PC-9 (cell line): ENCODE measurements around the gene SPATA1. TPM values are rescaled to one million over a fixed set of nuclear protein-coding genes. Genes with fewer than 3 reads are reported as not detected.

Experiments used
- BruUV-seq: library from RNA; stranded (reverse); fragments of 400-500 nt; replicated peaks from 2 replicates; lab custom pipeline; 2021; lab: Mats Ljungman, UMichigan
- CTCF ChIA-PET: fragments of 300-600 bp; sonication (Branson Sonifier 250); formaldehyde crosslinking; loops from one replicate; lab custom pipeline; 2022; ENCODE audit warnings: antibody characterized with exemption; lab: Charles Lee
- POLR2A ChIA-PET: fragments of 300-600 bp; sonication (Branson Sonifier 250); formaldehyde crosslinking; loops from one replicate; lab custom pipeline; 2022; ENCODE audit warnings: antibody characterized with exemption; ENCODE audit not compliant: unreplicated experiment; lab: Charles Lee
- DNase-seq, 2 experiments: peaks; one replicate each; pipeline versions ENCODE4 v3.0.0 to v3.0.0-alpha.2; 2015 to 2022; ENCODE audit warnings: mixed read lengths in 1 of 2
- H2AFZ ChIP-seq: fragments of 200-600 bp; sonication (generic); 2 replicates; pipeline ENCODE4 v1.8.1; 2017; ENCODE audit warnings: antibody characterized with exemption
- H3F3A ChIP-seq: fragments of 200-600 bp; sonication (generic); 2 replicates; pipeline ENCODE4 v1.8.1; 2017; ENCODE audit warnings: antibody characterized with exemption, mild to moderate bottlenecking, low read depth; ENCODE audit not compliant: insufficient read depth
- H3K27ac ChIP-seq: fragments of 200-600 bp; sonication (generic); 2 replicates; pipeline ENCODE4 v1.6.1; 2016; ENCODE audit warnings: mixed run types
- H3K27me3 ChIP-seq: fragments of 200-600 bp; sonication (generic); 2 replicates; pipeline ENCODE4 v1.6.1; 2016; ENCODE audit warnings: low read depth, mixed run types; ENCODE audit not compliant: insufficient read depth
- H3K36me3 ChIP-seq: fragments of 200-600 bp; sonication (generic); 2 replicates; pipeline ENCODE4 v1.6.1; 2016; ENCODE audit warnings: low read depth, mixed run types
- H3K4me1 ChIP-seq: fragments of 200-600 bp; sonication (generic); replicated peaks from 2 replicates; pipeline ENCODE4 v1.6.1; 2016; ENCODE audit warnings: mixed run types; ENCODE audit not compliant: insufficient read depth
- H3K4me2 ChIP-seq: fragments of 200-600 bp; sonication (generic); 2 replicates; pipeline ENCODE4 v1.6.1; 2017; ENCODE audit warnings: mixed run types
- H3K4me3 ChIP-seq: fragments of 200-600 bp; sonication (generic); 2 replicates; pipeline ENCODE4 v1.6.1; 2016; ENCODE audit warnings: mixed run types
- H3K79me2 ChIP-seq: fragments of 200-600 bp; sonication (generic); 2 replicates; pipeline ENCODE4 v1.6.1; 2017; ENCODE audit warnings: low read depth, mixed run types
- H3K9me2 ChIP-seq: fragments of 200-600 bp; sonication (generic); 2 replicates; pipeline ENCODE4 v1.8.1; 2017; ENCODE audit warnings: mild to moderate bottlenecking; ENCODE audit not compliant: insufficient read depth
- H3K9me3 ChIP-seq: fragments of 200-600 bp; sonication (generic); 2 replicates; pipeline ENCODE4 v1.8.1; 2016; ENCODE audit warnings: low read depth; ENCODE audit not compliant: insufficient read depth
- H4K20me1 ChIP-seq: fragments of 200-600 bp; sonication (generic); 2 replicates; pipeline ENCODE4 v1.8.1; 2017; ENCODE audit not compliant: insufficient read depth
- EZH2 ChIP-seq: fragments of 200-600 bp; sonication (generic); IDR thresholded peaks from 2 replicates; pipeline ENCODE4 v1.8.0; 2017; ENCODE audit warnings: antibody characterized with exemption, low read depth
- intact Hi-C: fragments of 100-400 bp; cut with micrococcal nuclease; formaldehyde crosslinking; loops from one replicate; pipeline ENCODE4 v1.10.0; 2022; ENCODE audit not compliant: unreplicated experiment
- total RNA-seq: library from RNA; stranded (reverse); gene quantifications from 2 replicates; pipeline ENCODE4 v1.2.3, GENCODE V29; 2021
- TF ChIP-seq, protein P1 (sequence below): fragments of 200-600 bp; sonication (generic); conservative IDR thresholded peaks from 2 replicates; pipeline ENCODE4 v1.6.1; 2017; ENCODE audit warnings: mixed run types, antibody characterized with exemption, mild to moderate bottlenecking, moderate library complexity

The SPATA1 gene
- total RNA-seq, 1 experiment from 2014 or later, result 1.9 TPM

DNA sequence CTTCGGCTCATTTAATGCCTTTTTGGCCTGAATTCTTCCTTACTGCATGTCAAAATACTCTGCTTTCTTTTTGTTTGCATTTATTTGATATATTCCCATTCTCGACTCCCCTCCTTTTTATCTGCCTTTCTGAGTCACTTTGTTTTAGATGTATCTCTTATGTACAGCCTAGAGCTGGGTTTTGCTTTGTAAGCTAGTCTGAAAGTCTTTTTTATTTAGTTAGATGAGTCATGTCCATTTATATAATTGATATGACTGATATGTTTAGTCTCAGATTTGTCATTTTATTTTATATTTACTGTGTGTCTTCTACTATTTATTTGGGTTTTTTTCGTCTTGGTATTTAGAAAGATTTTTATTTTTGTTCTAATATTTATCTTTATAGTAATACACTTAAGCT is 33.8 kb downstream of the SPATA1 start:
- Histone ChIP-seq H3K79me2 (no peaks in the 10 kb centered on the region), H3K4me1 (no peaks in the 10 kb centered on the region), H3K4me2 (no peak overlapping the region), H3K9me3 (no peaks in the 10 kb centered on the region), H2AFZ (no peak overlapping the region), H3K9me2 (no peaks in the 10 kb centered on the region), H3K27ac (no peak overlapping the region), H3K36me3 (no peaks in the 10 kb centered on the region), H3F3A (peaks cover 7% of the 10 kb centered on the region; the same call in 1 of the 2 replicates), H4K20me1 (no peaks in the 10 kb centered on the region), H3K4me3 (no peak overlapping the region), H3K27me3 (no peaks in the 10 kb centered on the region)
- TF ChIP-seq, protein P1, sequence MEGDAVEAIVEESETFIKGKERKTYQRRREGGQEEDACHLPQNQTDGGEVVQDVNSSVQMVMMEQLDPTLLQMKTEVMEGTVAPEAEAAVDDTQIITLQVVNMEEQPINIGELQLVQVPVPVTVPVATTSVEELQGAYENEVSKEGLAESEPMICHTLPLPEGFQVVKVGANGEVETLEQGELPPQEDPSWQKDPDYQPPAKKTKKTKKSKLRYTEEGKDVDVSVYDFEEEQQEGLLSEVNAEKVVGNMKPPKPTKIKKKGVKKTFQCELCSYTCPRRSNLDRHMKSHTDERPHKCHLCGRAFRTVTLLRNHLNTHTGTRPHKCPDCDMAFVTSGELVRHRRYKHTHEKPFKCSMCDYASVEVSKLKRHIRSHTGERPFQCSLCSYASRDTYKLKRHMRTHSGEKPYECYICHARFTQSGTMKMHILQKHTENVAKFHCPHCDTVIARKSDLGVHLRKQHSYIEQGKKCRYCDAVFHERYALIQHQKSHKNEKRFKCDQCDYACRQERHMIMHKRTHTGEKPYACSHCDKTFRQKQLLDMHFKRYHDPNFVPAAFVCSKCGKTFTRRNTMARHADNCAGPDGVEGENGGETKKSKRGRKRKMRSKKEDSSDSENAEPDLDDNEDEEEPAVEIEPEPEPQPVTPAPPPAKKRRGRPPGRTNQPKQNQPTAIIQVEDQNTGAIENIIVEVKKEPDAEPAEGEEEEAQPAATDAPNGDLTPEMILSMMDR, result no peak
- no peak for TF ChIP-seq EZH2
- no TSS peak for BruUV-seq
- intact Hi-C loops, result no loop called here
- no peak for DNase-seq
- ChIA-PET POLR2A (interaction anchor here (0.6 kb wide), 1 partner anchor 34 kb away, joined by 3 read pairs; the partner anchor contains the start of genes GNG5 and SPATA1), CTCF (no interaction called here)

DNA sequence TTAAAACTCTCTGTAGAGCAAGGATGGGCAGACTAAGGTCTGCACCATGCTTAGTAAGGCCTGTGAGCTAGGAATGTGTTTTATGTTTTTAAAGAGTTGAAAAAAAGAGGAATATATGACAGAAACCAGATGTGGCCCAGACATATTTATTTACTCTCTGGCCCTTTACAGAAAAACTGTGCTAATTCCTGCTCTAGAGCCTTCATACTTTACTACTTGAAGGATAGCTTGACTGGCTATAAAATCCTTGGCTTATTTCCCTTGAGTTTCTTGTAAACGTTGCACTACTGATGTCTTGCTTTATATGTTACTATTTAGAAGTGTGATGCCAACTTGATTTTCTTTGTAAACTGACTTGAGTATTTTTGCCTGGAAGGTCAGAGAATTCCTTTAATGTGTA is 34.6 kb downstream of the SPATA1 start:
- Histone ChIP-seq H3K27me3 (no peaks in the 10 kb centered on the region), H3F3A (peaks cover 7% of the 10 kb centered on the region; the same call in 1 of the 2 replicates), H3K9me2 (no peaks in the 10 kb centered on the region), H3K9me3 (no peaks in the 10 kb centered on the region), H3K27ac (no peak overlapping the region), H3K79me2 (no peaks in the 10 kb centered on the region), H3K4me1 (no peaks in the 10 kb centered on the region), H3K36me3 (no peaks in the 10 kb centered on the region), H4K20me1 (no peaks in the 10 kb centered on the region), H3K4me2 (no peak overlapping the region), H3K4me3 (no peak overlapping the region), H2AFZ (no peak overlapping the region)
- no TSS peak for BruUV-seq
- ChIA-PET CTCF (no interaction called here), POLR2A (interaction anchor here (0.6 kb wide), 1 partner anchor 34 kb away, joined by 3 read pairs; the partner anchor contains the start of genes GNG5 and SPATA1)
- DNase-seq, result no peak
- TF ChIP-seq, protein P1, result no peak
- no peak for TF ChIP-seq EZH2
- intact Hi-C loops, result no loop called here

DNA sequence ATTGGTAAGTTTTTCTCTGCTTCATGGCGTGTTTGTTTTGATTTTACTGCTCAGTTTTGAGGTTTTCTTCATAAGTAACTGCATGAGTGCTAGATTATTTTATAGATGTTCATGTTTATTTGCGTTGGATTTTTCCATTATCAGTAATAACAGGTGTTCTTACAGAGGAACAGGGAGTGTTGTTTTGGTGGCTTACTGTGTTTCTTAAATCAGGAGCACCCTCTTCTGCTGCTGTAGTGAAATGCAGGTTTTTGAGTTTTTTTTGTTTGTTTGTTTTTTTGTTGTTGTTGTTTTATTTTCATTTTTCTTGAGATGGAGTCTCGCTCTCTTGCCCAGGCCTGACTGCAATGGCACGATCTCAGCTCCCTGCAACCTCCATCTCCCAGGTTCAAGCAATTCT is 35.5 kb downstream of the SPATA1 start:
- Histone ChIP-seq H3K9me3 (no peaks in the 10 kb centered on the region), H3F3A (peaks cover 7% of the 10 kb centered on the region; the same call in 1 of the 2 replicates), H3K4me2 (no peak overlapping the region), H4K20me1 (no peaks in the 10 kb centered on the region), H3K79me2 (no peaks in the 10 kb centered on the region), H3K27me3 (no peaks in the 10 kb centered on the region), H3K4me3 (no peak overlapping the region), H3K36me3 (no peaks in the 10 kb centered on the region), H2AFZ (no peak overlapping the region), H3K4me1 (no peaks in the 10 kb centered on the region), H3K27ac (no peak overlapping the region), H3K9me2 (no peaks in the 10 kb centered on the region)
- BruUV-seq, result no TSS peak
- intact Hi-C loops, result loop anchor here (2.0 kb wide), 1 partner anchor 609 kb away; no protein-coding TSS in a partner anchor
- TF ChIP-seq, protein P1, result peak; percentile 62; the same call in 1 of the 2 replicates
- TF ChIP-seq EZH2, result no peak
- CTCF ChIA-PET, result no interaction called here
- POLR2A ChIA-PET, result no interaction called here
- no peak for DNase-seq
